22Rv1 (cell line): ENCODE measurements around the gene POLR3H.
"Not testable (repeated sequence)": the region's sequence is repeated elsewhere in the genome, so short reads cannot be mapped to it uniquely, and the experiment has no call there.

ENCODE experiments used
- ZFX ChIP-seq: fragments of 450-650 bp; IDR thresholded peaks from 2 replicates; pipeline ENCODE4 v1.6.1; 2017; ENCODE audit warnings: antibody characterized with exemption, borderline replicate concordance
- TF ChIP-seq, protein P1 (sequence below): fragments of 450-650 bp; IDR thresholded peaks from 2 replicates; pipeline ENCODE4 v1.5.1; 2017; ENCODE audit warnings: mild to moderate bottlenecking

DNA sequence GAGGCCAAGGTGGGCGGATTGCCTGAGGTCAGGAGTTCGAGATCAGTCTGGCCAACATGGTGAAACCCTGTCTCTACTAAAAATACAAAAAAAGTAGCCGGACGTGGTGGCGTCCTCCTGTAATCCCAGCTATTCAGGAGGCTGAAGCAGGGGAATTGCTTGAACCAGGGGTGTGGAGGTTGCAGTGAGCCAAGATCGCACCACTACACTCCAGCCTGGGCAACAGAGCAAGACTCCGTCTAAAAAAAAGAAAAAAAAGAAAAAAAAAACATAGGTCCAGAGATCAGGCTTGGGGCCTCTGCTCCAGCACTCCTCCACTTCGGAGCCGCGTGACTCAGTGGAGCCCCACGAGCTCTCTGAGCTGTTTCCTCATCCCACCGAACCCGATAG is 14.0 kb upstream of the POLR3H start:
- not testable (repeated sequence) for TF ChIP-seq ZFX
- TF ChIP-seq, protein P1, sequence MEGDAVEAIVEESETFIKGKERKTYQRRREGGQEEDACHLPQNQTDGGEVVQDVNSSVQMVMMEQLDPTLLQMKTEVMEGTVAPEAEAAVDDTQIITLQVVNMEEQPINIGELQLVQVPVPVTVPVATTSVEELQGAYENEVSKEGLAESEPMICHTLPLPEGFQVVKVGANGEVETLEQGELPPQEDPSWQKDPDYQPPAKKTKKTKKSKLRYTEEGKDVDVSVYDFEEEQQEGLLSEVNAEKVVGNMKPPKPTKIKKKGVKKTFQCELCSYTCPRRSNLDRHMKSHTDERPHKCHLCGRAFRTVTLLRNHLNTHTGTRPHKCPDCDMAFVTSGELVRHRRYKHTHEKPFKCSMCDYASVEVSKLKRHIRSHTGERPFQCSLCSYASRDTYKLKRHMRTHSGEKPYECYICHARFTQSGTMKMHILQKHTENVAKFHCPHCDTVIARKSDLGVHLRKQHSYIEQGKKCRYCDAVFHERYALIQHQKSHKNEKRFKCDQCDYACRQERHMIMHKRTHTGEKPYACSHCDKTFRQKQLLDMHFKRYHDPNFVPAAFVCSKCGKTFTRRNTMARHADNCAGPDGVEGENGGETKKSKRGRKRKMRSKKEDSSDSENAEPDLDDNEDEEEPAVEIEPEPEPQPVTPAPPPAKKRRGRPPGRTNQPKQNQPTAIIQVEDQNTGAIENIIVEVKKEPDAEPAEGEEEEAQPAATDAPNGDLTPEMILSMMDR = not testable (repeated sequence)
